Caco-2 (cell line): ENCODE measurements around the gene PTPRN2. TPM values are rescaled to one million over a fixed set of nuclear protein-coding genes. Genes with fewer than 3 reads are reported as not detected.
"Not testable (repeated sequence)": the region's sequence is repeated elsewhere in the genome, so short reads cannot be mapped to it uniquely, and the experiment has no call there.

Experiments
- BruUV-seq: library from RNA; stranded (reverse); fragments of 400-500 nt; replicated peaks from 2 replicates; lab custom pipeline; 2021; lab: Mats Ljungman, UMichigan
- CTCF ChIA-PET: fragments of 300-600 bp; sonication (Branson Sonifier 250); formaldehyde crosslinking; loops from one replicate; lab custom pipeline; 2022; ENCODE audit warnings: antibody characterized with exemption; lab: Charles Lee
- POLR2A ChIA-PET: fragments of 300-600 bp; sonication (Branson Sonifier 250); formaldehyde crosslinking; loops from one replicate; lab custom pipeline; 2022; ENCODE audit warnings: antibody characterized with exemption; lab: Charles Lee
- DNase-seq, 2 experiments: peaks; one replicate each; pipeline versions ENCODE4 v3.0.0 to v3.0.0-alpha.2; 2020 to 2022
- H3K27me3 ChIP-seq: replicated peaks from 2 replicates; pipeline ENCODE4 v1.6.0; 2011; ENCODE audit warnings: low read length; ENCODE audit not compliant: control insufficient read depth, insufficient read depth
- H3K36me3 ChIP-seq: 2 replicates; pipeline ENCODE4 v1.5.1; 2011; ENCODE audit warnings: low read length; ENCODE audit not compliant: control insufficient read depth, insufficient read depth
- H3K4me1 ChIP-seq: fragments of 250-450 bp; sonication (Bioruptor Pico); 2 replicates; pipeline ENCODE4 v1.5.1; 2020; ENCODE audit warnings: mild to moderate bottlenecking
- H3K4me3 ChIP-seq: 2 replicates; pipeline ENCODE4 v1.5.1; 2011; ENCODE audit warnings: low read depth, mild to moderate bottlenecking, control low read depth, low read length
- H3K9me3 ChIP-seq: fragments of 250-450 bp; sonication (Bioruptor Pico); 2 replicates; pipeline ENCODE4 v1.5.1; 2020; ENCODE audit warnings: mild to moderate bottlenecking, moderate library complexity
- H3K27ac Mint-ChIP-seq: one replicate; pipeline ENCODE4 v1.8.0; 2022; ENCODE audit warnings: mixed read lengths; ENCODE audit not compliant: unreplicated experiment
- H3K27me3 Mint-ChIP-seq: one replicate; pipeline ENCODE4 v1.8.0; 2022; ENCODE audit warnings: mixed read lengths; ENCODE audit not compliant: insufficient read depth, unreplicated experiment
- H3K36me3 Mint-ChIP-seq: one replicate; pipeline ENCODE4 v1.8.0; 2022; ENCODE audit warnings: mild to moderate bottlenecking, mixed read lengths; ENCODE audit not compliant: insufficient read depth, unreplicated experiment
- H3K4me1 Mint-ChIP-seq: one replicate; pipeline ENCODE4 v1.8.0; 2022; ENCODE audit warnings: low read depth, mixed read lengths; ENCODE audit not compliant: unreplicated experiment
- H3K4me3 Mint-ChIP-seq: one replicate; pipeline ENCODE4 v1.8.0; 2022; ENCODE audit warnings: mild to moderate bottlenecking, moderate library complexity, mixed read lengths; ENCODE audit not compliant: unreplicated experiment
- H3K9me3 Mint-ChIP-seq: one replicate; pipeline ENCODE4 v1.8.0; 2022; ENCODE audit warnings: mixed read lengths; ENCODE audit not compliant: unreplicated experiment
- CTCF ChIP-seq, 2 experiments: fragments of 200-600 bp in 1 of 2; IDR thresholded peaks; 1 replicate in 1 of 2; 2 replicates in 1 of 2; pipeline versions ENCODE4 v1.5.1 to v1.8.0; 2011 to 2022; ENCODE audit warnings: antibody characterized with exemption in 1 of 2, control low read depth in 1 of 2, inconsistent platforms in 1 of 2, low read depth in 1 of 2, low read length in 1 of 2, mild to moderate bottlenecking in 1 of 2, moderate library complexity in 1 of 2; ENCODE audit not compliant: insufficient read depth in 1 of 2, severe bottlenecking in 1 of 2, unreplicated experiment in 1 of 2
- intact Hi-C: fragments of 100-400 bp; cut with micrococcal nuclease; formaldehyde crosslinking; loops from one replicate; pipeline ENCODE4 v1.10.0; 2022; ENCODE audit not compliant: unreplicated experiment
- total RNA-seq: library from RNA; stranded (reverse); gene quantifications from 2 replicates; pipeline ENCODE4 v1.2.3, GENCODE V29; 2022

Gene PTPRN2
- total RNA-seq, 1 experiment from 2014 or later = 1.4 TPM

- Mint-ChIP-seq H3K36me3 (no peaks in the 10 kb centered on the region), H3K27me3 (peaks cover 5% of the 10 kb centered on the region), H3K9me3 (no peaks in the 10 kb centered on the region), H3K27ac (no peak overlapping the region), H3K4me3 (no peak overlapping the region), H3K4me1 (no peaks in the 10 kb centered on the region)
- no peak for TF ChIP-seq CTCF (IDR thresholded peaks at IDR 0.05; ENCODE audit: insufficient read depth in 1 of 2, low read depth in 1 of 2, low read length in 1 of 2, severe bottlenecking in 1 of 2, unreplicated experiment in 1 of 2)
- CTCF ChIA-PET = no interaction called here
- H3K4me1 ChIP-seq = no peaks in the 10 kb centered on the region
- H3K9me3 ChIP-seq = no peaks in the 10 kb centered on the region; the same call in 1 of the 2 replicates
- no TSS peak for BruUV-seq
- no peak overlapping the region for H3K4me3 ChIP-seq
- no peak for DNase-seq
- POLR2A ChIA-PET = no interaction called here
- H3K36me3 ChIP-seq = no peaks in the 10 kb centered on the region
- intact Hi-C loops = no loop called here
- no peaks in the 10 kb centered on the region for H3K27me3 ChIP-seq
These were observed 1021.5 kb downstream of the PTPRN2 start for GRCh38 chr7:157565981-157566630.

GRCh38 chr7:157565201-157565626 lies 1022.4 kb downstream of the PTPRN2 start:
- H3K27me3 ChIP-seq = no peaks in the 10 kb centered on the region
- ChIA-PET POLR2A (no interaction called here), CTCF (no interaction called here)
- no peaks in the 10 kb centered on the region for H3K4me1 Mint-ChIP-seq
- H3K27me3 Mint-ChIP-seq = peaks cover 5% of the 10 kb centered on the region
- no peak overlapping the region for H3K4me3 Mint-ChIP-seq
- H3K36me3 ChIP-seq = no peaks in the 10 kb centered on the region
- no peak overlapping the region for H3K4me3 ChIP-seq
- no peak for DNase-seq
- no peaks in the 10 kb centered on the region for H3K9me3 Mint-ChIP-seq
- H3K36me3 Mint-ChIP-seq = no peaks in the 10 kb centered on the region
- TF ChIP-seq CTCF (IDR thresholded peaks at IDR 0.05; ENCODE audit: insufficient read depth in 1 of 2, low read depth in 1 of 2, low read length in 1 of 2, severe bottlenecking in 1 of 2, unreplicated experiment in 1 of 2) = no peak
- intact Hi-C loops = no loop called here
- H3K27ac Mint-ChIP-seq = no peak overlapping the region
- H3K4me1 ChIP-seq = no peaks in the 10 kb centered on the region
- no TSS peak for BruUV-seq
- no peaks in the 10 kb centered on the region; the same call in 1 of the 2 replicates for H3K9me3 ChIP-seq

- POLR2A ChIA-PET = no interaction called here
- intact Hi-C loops = no loop called here
- H3K36me3 Mint-ChIP-seq = no peaks in the 10 kb centered on the region
- DNase-seq = no peak
- peaks cover 5% of the 10 kb centered on the region for H3K27me3 Mint-ChIP-seq
- no peak for TF ChIP-seq CTCF (IDR thresholded peaks at IDR 0.05; ENCODE audit: insufficient read depth in 1 of 2, low read depth in 1 of 2, low read length in 1 of 2, severe bottlenecking in 1 of 2, unreplicated experiment in 1 of 2)
- no peaks in the 10 kb centered on the region for H3K27me3 ChIP-seq
- no TSS peak for BruUV-seq
- no peak overlapping the region for H3K27ac Mint-ChIP-seq
- H3K36me3 ChIP-seq = no peaks in the 10 kb centered on the region
- H3K9me3 ChIP-seq = no peaks in the 10 kb centered on the region; the same call in 1 of the 2 replicates
- H3K9me3 Mint-ChIP-seq = no peaks in the 10 kb centered on the region
- no peaks in the 10 kb centered on the region for H3K4me1 Mint-ChIP-seq
- CTCF ChIA-PET = no interaction called here
- no peaks in the 10 kb centered on the region for H3K4me1 ChIP-seq
- H3K4me3 ChIP-seq = no peak overlapping the region
- no peak overlapping the region for H3K4me3 Mint-ChIP-seq
These were observed 1023.0 kb downstream of the PTPRN2 start for GRCh38 chr7:157564517-157565177.

- CTCF ChIA-PET, H3K27me3 Mint-ChIP-seq, H3K4me1 Mint-ChIP-seq, H3K9me3 Mint-ChIP-seq, H3K27ac Mint-ChIP-seq, H3K4me1 ChIP-seq, H3K9me3 ChIP-seq, H3K36me3 ChIP-seq, H3K36me3 Mint-ChIP-seq, POLR2A ChIA-PET, BruUV-seq, H3K4me3 Mint-ChIP-seq, DNase-seq, H3K27me3 ChIP-seq, H3K4me3 ChIP-seq, intact Hi-C loops: not testable (repeated sequence)
These were observed 1024.0 kb downstream of the PTPRN2 start for GRCh38 chr7:157563467-157564135.
